Astrocyte (in vitro differentiated cells and primary cell): Measurements from ENCODE around the gene PIP4K2C. TPM values are rescaled to one million over a fixed set of nuclear protein-coding genes. Genes with fewer than 3 reads are reported as not detected.
"Not testable (repeated sequence)": the region's sequence is repeated elsewhere in the genome, so short reads cannot be mapped to it uniquely, and the experiment has no call there.

Source experiments
- DNase-seq: peaks from one replicate; pipeline ENCODE4 v3.0.0-alpha.2; 2010; ENCODE audit warnings: low read depth
- FAIRE-seq: peaks from 2 replicates; lab custom pipeline; 2011; peaks lifted over from hg19 to GRCh38; lab: Jason Lieb, UNC
- H2AFZ ChIP-seq: 2 replicates; pipeline ENCODE4 v1.6.0; 2012; ENCODE audit warnings: low read depth, low read length, inconsistent platforms
- H3K27ac ChIP-seq: 2 replicates; pipeline ENCODE4 v1.5.1; 2011; ENCODE audit warnings: low read depth, low read length, inconsistent platforms
- H3K27me3 ChIP-seq: 2 replicates; pipeline ENCODE4 v1.6.0; 2011; ENCODE audit warnings: low read length, inconsistent platforms; ENCODE audit not compliant: insufficient read depth
- H3K36me3 ChIP-seq: 2 replicates; pipeline ENCODE4 v1.5.1; 2011; ENCODE audit warnings: low read length, inconsistent platforms; ENCODE audit not compliant: insufficient read depth
- H3K4me1 ChIP-seq: 2 replicates; pipeline ENCODE4 v1.5.1; 2011; ENCODE audit warnings: low read length, inconsistent platforms; ENCODE audit not compliant: insufficient read depth
- H3K4me2 ChIP-seq: 2 replicates; pipeline ENCODE4 v1.6.0; 2012; ENCODE audit warnings: low read length, inconsistent platforms
- H3K4me3 ChIP-seq: 2 replicates; pipeline ENCODE4 v1.5.1; 2011; ENCODE audit warnings: low read depth, mild to moderate bottlenecking, low read length, inconsistent platforms; ENCODE audit not compliant: insufficient read depth
- H3K79me2 ChIP-seq: 2 replicates; pipeline ENCODE4 v1.6.0; 2012; ENCODE audit warnings: mild to moderate bottlenecking, low read length, inconsistent platforms; ENCODE audit not compliant: insufficient read depth
- H3K9ac ChIP-seq: 2 replicates; pipeline ENCODE4 v1.6.0; 2012; ENCODE audit warnings: mild to moderate bottlenecking, low read length, inconsistent platforms
- H3K9me3 ChIP-seq: 2 replicates; pipeline ENCODE4 v1.5.1; 2012; ENCODE audit warnings: low read depth, mild to moderate bottlenecking, low read length, inconsistent platforms; ENCODE audit not compliant: insufficient read depth
- H4K20me1 ChIP-seq: 2 replicates; pipeline ENCODE4 v1.6.0; 2012; ENCODE audit warnings: low read length, inconsistent platforms; ENCODE audit not compliant: insufficient read depth
- H3K27ac Mint-ChIP-seq: one replicate; pipeline ENCODE4 v1.8.0; 2021; ENCODE audit warnings: mild to moderate bottlenecking, mixed read lengths; ENCODE audit not compliant: unreplicated experiment
- H3K27me3 Mint-ChIP-seq: one replicate; pipeline ENCODE4 v1.8.0; 2021; ENCODE audit warnings: low read depth, mixed read lengths; ENCODE audit not compliant: unreplicated experiment
- H3K36me3 Mint-ChIP-seq: one replicate; pipeline ENCODE4 v1.8.0; 2021; ENCODE audit warnings: low read depth, mixed read lengths; ENCODE audit not compliant: unreplicated experiment
- H3K4me1 Mint-ChIP-seq: one replicate; pipeline ENCODE4 v1.8.0; 2021; ENCODE audit warnings: low read depth, mixed read lengths; ENCODE audit not compliant: unreplicated experiment
- H3K4me3 Mint-ChIP-seq: one replicate; pipeline ENCODE4 v1.8.0; 2021; ENCODE audit warnings: mild to moderate bottlenecking, moderate library complexity, mixed read lengths; ENCODE audit not compliant: unreplicated experiment
- H3K9me3 Mint-ChIP-seq: one replicate; pipeline ENCODE4 v1.8.0; 2021; ENCODE audit warnings: mild to moderate bottlenecking, mixed read lengths; ENCODE audit not compliant: unreplicated experiment
- CTCF ChIP-seq: IDR thresholded peaks from 2 replicates; pipeline ENCODE4 v1.5.1; 2011; ENCODE audit warnings: low read depth, mild to moderate bottlenecking, inconsistent platforms, low read length, moderate library complexity; ENCODE audit not compliant: insufficient read depth
- EZH2 ChIP-seq: IDR thresholded peaks from 2 replicates; pipeline ENCODE4 v1.6.1; 2012; ENCODE audit warnings: mild to moderate bottlenecking, low read length, inconsistent platforms; ENCODE audit not compliant: insufficient read depth
- total RNA-seq: library from RNA; stranded (reverse); gene quantifications from 2 replicates; pipeline ENCODE4 v1.2.1, GENCODE V29; 2021

Gene PIP4K2C
- total RNA-seq, 1 donor from 2014 or later: 43.3 TPM

GRCh38 chr12:57585156-57585555 is 5.8 kb upstream of the PIP4K2C start:
- Histone ChIP-seq H3K9me3 (no peaks in the 10 kb centered on the region), H4K20me1 (no peaks in the 10 kb centered on the region), H3K4me3 (no peak overlapping the region), H3K79me2 (no peaks in the 10 kb centered on the region), H3K27me3 (no peaks in the 10 kb centered on the region), H3K4me2 (no peak overlapping the region), H2AFZ (no peak overlapping the region), H3K36me3 (no peaks in the 10 kb centered on the region), H3K9ac (no peak overlapping the region), H3K4me1 (no peaks in the 10 kb centered on the region), H3K27ac (no peak overlapping the region)
- H3K27me3 Mint-ChIP-seq: peaks cover 11% of the 10 kb centered on the region
- H3K36me3 Mint-ChIP-seq: peaks cover 14% of the 10 kb centered on the region
- no peak for DNase-seq
- H3K9me3 Mint-ChIP-seq: no peaks in the 10 kb centered on the region
- no peak overlapping the region for H3K4me3 Mint-ChIP-seq
- no peaks in the 10 kb centered on the region for H3K4me1 Mint-ChIP-seq
- TF ChIP-seq EZH2 (no peak), CTCF (no peak)
- no peak for FAIRE-seq
- H3K27ac Mint-ChIP-seq: no peak overlapping the region

DNA sequence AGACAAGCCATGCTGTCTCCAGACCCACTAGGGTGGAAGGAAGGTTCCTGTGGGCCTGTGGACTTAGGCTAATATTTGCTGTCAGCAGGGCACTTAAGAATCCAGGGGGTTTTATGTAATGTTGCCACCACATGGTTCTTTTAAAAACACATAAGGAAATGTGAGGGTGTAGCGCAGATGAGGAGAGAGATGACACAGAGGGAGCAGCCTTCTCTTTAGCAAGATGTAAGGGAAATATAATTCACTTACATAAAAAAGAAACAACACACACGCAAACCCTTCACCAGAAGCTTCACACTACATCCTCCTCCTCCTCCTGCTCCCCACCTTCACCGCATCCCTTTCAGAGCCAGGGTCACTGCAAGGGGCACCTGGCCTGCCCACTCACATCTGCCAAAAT is 4.9 kb upstream of the PIP4K2C start:
- FAIRE-seq: no peak
- H3K4me1 Mint-ChIP-seq: no peaks in the 10 kb centered on the region
- no peak for TF ChIP-seq EZH2
- no peak for TF ChIP-seq CTCF

DNA sequence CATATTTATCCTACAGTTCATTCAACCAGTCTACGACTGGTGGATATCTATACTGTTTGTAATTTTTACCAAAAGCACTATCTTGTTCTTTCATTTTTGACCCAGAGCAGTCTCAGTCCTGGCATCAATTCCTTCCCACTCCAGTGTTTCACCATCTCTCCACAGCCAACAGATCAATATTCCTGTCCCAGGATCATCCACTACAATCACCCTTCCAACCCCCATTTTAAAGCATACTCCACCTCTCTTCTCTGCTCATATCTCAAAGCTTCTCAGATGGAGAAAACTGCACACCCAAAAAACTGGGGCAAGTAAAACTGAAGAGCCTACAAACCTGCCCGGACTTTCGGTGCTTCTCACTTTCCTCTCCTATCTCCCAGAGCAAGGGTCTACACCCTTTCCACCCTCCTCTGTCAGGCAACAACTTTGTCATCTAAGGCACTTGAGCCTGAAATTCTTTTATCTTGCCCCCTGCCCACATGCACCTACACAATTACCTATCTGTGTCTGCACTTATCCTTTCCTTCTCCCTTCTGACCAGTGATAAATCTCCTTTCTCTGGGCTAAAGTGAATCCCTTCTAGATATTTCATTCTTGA is 4.1 kb upstream of the PIP4K2C start:
- Histone ChIP-seq H3K27ac (no peak overlapping the region), H3K9me3 (no peaks in the 10 kb centered on the region), H3K27me3 (no peaks in the 10 kb centered on the region), H4K20me1 (peaks cover under 1% of the 10 kb centered on the region), H2AFZ (no peak overlapping the region), H3K4me2 (no peak overlapping the region), H3K79me2 (peaks cover 2% of the 10 kb centered on the region), H3K36me3 (no peaks in the 10 kb centered on the region), H3K9ac (no peak overlapping the region), H3K4me3 (no peak overlapping the region), H3K4me1 (peaks cover 11% of the 10 kb centered on the region)
- H3K9me3 Mint-ChIP-seq: no peaks in the 10 kb centered on the region
- peaks cover 2% of the 10 kb centered on the region for H3K4me1 Mint-ChIP-seq
- no peak overlapping the region for H3K27ac Mint-ChIP-seq
- FAIRE-seq (no peak), DNase-seq (no peak)
- H3K4me3 Mint-ChIP-seq: no peak overlapping the region
- TF ChIP-seq CTCF (no peak), EZH2 (no peak)
- peaks cover 11% of the 10 kb centered on the region for H3K27me3 Mint-ChIP-seq
- peaks cover 10% of the 10 kb centered on the region for H3K36me3 Mint-ChIP-seq

More for the DNA sequence above, 4.9 kb upstream of the PIP4K2C start:
- H3K4me3 ChIP-seq: no peak overlapping the region
- no peak for DNase-seq
- Mint-ChIP-seq H3K9me3 (no peaks in the 10 kb centered on the region), H3K36me3 (peaks cover 12% of the 10 kb centered on the region), H3K27ac (no peak overlapping the region), H3K4me3 (peak overlapping the region; percentile 17), H3K27me3 (peaks cover 11% of the 10 kb centered on the region)
- H3K36me3 ChIP-seq: no peaks in the 10 kb centered on the region
- no peaks in the 10 kb centered on the region for H4K20me1 ChIP-seq
- H2AFZ ChIP-seq: no peak overlapping the region
- no peak overlapping the region for H3K27ac ChIP-seq
- no peaks in the 10 kb centered on the region for H3K9me3 ChIP-seq
- no peak overlapping the region for H3K9ac ChIP-seq
- H3K4me1 ChIP-seq: peaks cover 5% of the 10 kb centered on the region
- H3K79me2 ChIP-seq: no peaks in the 10 kb centered on the region
- H3K27me3 ChIP-seq: no peaks in the 10 kb centered on the region
- H3K4me2 ChIP-seq: no peak overlapping the region

DNA sequence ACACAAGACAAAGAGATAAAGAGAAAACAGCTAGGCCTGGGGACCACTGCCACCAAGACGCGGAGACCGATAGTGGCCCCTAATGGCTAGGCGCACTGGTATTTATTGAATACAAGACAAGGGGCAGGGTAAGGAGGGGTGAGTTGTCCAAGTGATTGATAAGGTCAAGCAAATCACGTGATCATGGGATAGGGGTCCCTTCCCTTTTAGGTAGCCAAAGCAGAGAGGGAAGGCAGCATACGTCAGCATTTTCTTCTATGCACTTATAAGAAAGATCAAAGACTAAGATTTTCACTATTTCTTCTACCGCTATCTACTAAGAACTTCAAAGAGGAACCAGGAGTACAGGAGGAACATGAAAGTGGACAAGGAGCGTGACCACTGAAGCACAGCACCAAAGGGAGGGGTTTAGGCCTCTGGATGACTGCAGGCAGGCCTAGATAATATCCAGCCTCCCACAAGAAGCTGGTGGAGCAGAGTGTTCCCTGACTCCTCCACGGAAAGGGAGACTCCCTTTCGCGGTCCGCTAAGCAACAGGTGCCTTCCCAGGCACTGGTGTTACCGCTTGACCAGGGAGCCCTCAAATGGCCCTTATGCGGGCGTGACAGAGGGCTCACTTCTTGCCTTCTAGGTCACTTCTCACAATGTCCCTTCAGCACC is 1.9 kb upstream of the PIP4K2C start:
- H3K27ac Mint-ChIP-seq, H2AFZ ChIP-seq, H3K36me3 ChIP-seq, H3K4me2 ChIP-seq, H3K9me3 ChIP-seq, H3K9me3 Mint-ChIP-seq, H3K27ac ChIP-seq, H3K4me3 Mint-ChIP-seq, FAIRE-seq, H3K36me3 Mint-ChIP-seq, H3K79me2 ChIP-seq, DNase-seq, H3K9ac ChIP-seq, H3K27me3 ChIP-seq, H3K4me3 ChIP-seq, H3K27me3 Mint-ChIP-seq: not testable (repeated sequence)
- H3K4me1 Mint-ChIP-seq: peaks cover 12% of the 10 kb centered on the region
- Histone ChIP-seq H3K4me1 (peaks cover 16% of the 10 kb centered on the region), H4K20me1 (peaks cover 16% of the 10 kb centered on the region)
